Upper lobe of left lung (tissue), 6 donors: ENCODE data around the gene UGT1A5. TPM values are rescaled to one million over a fixed set of nuclear protein-coding genes. Genes with fewer than 3 reads are reported as not detected.

Experiments used
- ATAC-seq, 2 donors: fragments of 200-7000 bp; cut with Tn5 transposase; one replicate each; pipeline ENCODE4 v1.9.1; 2022; ENCODE audit warnings: mild to moderate bottlenecking in 2 of 2, moderate library complexity in 2 of 2; ENCODE audit not compliant: low FRiP score in 2 of 2
- DNase-seq, 2 donors: peaks; one replicate each; pipeline ENCODE4 v3.0.0-alpha.2; 2019 to 2020
- H3K27ac ChIP-seq, 4 donors: fragments of 200-600 bp; sonication (generic); one replicate each; pipeline ENCODE4 v1.5.1; 2016 to 2019
- H3K27me3 ChIP-seq, 4 donors: fragments of 200-600 bp; sonication (generic); one replicate each; pipeline ENCODE4 v1.5.1; 2017 to 2019
- H3K36me3 ChIP-seq, 4 donors: fragments of 200-600 bp; sonication (generic); one replicate each; pipeline ENCODE4 v1.5.1; 2016 to 2019
- H3K4me1 ChIP-seq, 4 donors: fragments of 200-600 bp; sonication (generic); one replicate each; pipeline ENCODE4 v1.5.1; 2018 to 2019
- H3K4me3 ChIP-seq, 4 donors: fragments of 200-600 bp; sonication (generic); one replicate each; pipeline ENCODE4 v1.5.1; 2017 to 2019; ENCODE audit warnings: mild to moderate bottlenecking in 2 of 4, moderate library complexity in 1 of 4
- H3K9me3 ChIP-seq, 4 donors: fragments of 200-600 bp; sonication (generic); one replicate each; pipeline ENCODE4 v1.5.1; 2018 to 2019
- EP300 ChIP-seq, 4 donors: sonication (generic); formaldehyde crosslinking; IDR thresholded peaks; one replicate each; pipeline ENCODE4 v1.5.1; 2017; ENCODE audit warnings: antibody characterized with exemption in 4 of 4, control low read depth in 2 of 4
- POLR2A ChIP-seq, 4 donors: fragments of 450-650 bp; IDR thresholded peaks; one replicate each; pipeline ENCODE4 v1.5.1; 2016 to 2017; ENCODE audit warnings: antibody characterized with exemption in 4 of 4, mild to moderate bottlenecking in 2 of 4
- POLR2AphosphoS5 ChIP-seq, 2 donors: sonication (generic); formaldehyde crosslinking; IDR thresholded peaks; one replicate each; pipeline ENCODE4 v1.5.1; 2017; ENCODE audit warnings: antibody characterized with exemption in 2 of 2
- WGBS, 2 donors: methylation state at CpG; one replicate each; pipeline ENCODE4 v1.1.5; 2017 to 2018; 5-methylcytosine and 5-hydroxymethylcytosine counted together
- total RNA-seq, 6 donors: library from RNA; depleted of rRNA in 4 of 6; stranded (reverse); fragments of >200 nt in 4 of 6; gene quantifications; one replicate each; pipeline versions ENCODE4 v1.1.0 to v1.2.1, GENCODE V29; 2016 to 2021
- TF ChIP-seq, protein P1 (sequence below), 6 experiments: fragments of 450-650 bp in 4 of 6; fragments of 200-600 bp in 2 of 6; sonication (generic) in 2 of 6; IDR thresholded peaks; one replicate each; pipeline ENCODE4 v1.5.1; 2016 to 2019; ENCODE audit warnings: antibody characterized with exemption in 6 of 6
- donor health status: DM: no; HTN: no; CAD: no; lungs with moderate emphysema.
- donor health status: DM: no; HTN: yes; CAD: no; lungs with severe emphysema.

The UGT1A5 gene
- total RNA-seq, 6 donors from 2014 or later = 1.0 TPM; not detected in 5

DNA sequence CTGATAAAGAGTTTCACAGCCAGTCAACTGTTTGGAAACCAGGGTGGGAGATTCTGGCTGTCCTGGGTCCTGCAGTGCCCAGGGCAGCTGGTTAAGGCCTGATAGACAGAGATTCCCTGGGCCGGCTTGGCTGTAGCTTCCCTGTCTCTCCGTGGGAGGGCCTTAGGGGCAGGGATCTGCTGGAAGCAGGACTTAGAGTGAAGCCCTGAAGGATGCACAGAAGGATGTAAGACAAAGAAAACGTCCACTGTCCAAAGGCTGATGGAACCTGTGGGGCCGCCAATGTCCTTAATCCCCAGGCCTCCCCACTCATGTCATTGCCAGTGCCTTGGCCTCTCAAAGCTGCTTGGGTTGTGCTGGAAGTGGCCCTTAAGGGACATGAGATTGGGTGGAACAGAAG, 98.4 kb downstream of the UGT1A5 start:
- no peak for ATAC-seq
- no peaks in the 10 kb centered on the region for H3K27me3 ChIP-seq
- no peak overlapping the region for H3K4me3 ChIP-seq
- WGBS, 2 donors = 81 to 92% methylated on average over 2 to 4 of the region's 4 CpGs
- no peak overlapping the region for H3K27ac ChIP-seq
- H3K4me1 ChIP-seq = no peaks in the 10 kb centered on the region
- peak in 1 of 2 donors; percentile 15 for DNase-seq
- no peaks in the 10 kb centered on the region for H3K9me3 ChIP-seq
- TF ChIP-seq POLR2AphosphoS5 (IDR thresholded peaks at IDR 0.05) (no peak), POLR2A (IDR thresholded peaks at IDR 0.05) (no peak), EP300 (IDR thresholded peaks at IDR 0.05) (no peak)
- TF ChIP-seq, protein P1, sequence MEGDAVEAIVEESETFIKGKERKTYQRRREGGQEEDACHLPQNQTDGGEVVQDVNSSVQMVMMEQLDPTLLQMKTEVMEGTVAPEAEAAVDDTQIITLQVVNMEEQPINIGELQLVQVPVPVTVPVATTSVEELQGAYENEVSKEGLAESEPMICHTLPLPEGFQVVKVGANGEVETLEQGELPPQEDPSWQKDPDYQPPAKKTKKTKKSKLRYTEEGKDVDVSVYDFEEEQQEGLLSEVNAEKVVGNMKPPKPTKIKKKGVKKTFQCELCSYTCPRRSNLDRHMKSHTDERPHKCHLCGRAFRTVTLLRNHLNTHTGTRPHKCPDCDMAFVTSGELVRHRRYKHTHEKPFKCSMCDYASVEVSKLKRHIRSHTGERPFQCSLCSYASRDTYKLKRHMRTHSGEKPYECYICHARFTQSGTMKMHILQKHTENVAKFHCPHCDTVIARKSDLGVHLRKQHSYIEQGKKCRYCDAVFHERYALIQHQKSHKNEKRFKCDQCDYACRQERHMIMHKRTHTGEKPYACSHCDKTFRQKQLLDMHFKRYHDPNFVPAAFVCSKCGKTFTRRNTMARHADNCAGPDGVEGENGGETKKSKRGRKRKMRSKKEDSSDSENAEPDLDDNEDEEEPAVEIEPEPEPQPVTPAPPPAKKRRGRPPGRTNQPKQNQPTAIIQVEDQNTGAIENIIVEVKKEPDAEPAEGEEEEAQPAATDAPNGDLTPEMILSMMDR (IDR thresholded peaks at IDR 0.05) = no peak
- H3K36me3 ChIP-seq = no peaks in the 10 kb centered on the region

DNA sequence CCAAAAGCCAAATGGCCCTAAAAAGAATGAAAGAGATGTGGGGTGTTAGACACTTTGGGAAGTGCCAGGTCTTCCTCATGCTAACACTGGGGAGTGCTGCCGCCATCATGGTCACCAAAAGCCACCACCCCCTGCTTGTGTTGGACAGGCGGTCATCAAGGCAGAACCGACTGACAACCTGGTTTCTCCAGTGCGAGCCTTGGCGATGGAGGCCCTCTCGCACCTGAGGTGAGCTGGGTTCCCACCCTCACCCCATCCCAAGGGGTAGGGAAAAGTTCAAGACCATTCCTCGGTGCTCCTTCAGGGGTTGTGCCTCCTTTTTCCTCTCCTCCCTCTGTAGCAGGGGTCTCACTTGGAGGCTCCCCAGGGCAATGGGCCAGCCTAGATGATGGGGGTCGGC, 99.0 kb downstream of the UGT1A5 start:
- H3K4me1 ChIP-seq = no peaks in the 10 kb centered on the region
- H3K27ac ChIP-seq = no peak overlapping the region
- H3K4me3 ChIP-seq = no peak overlapping the region
- H3K36me3 ChIP-seq = no peaks in the 10 kb centered on the region
- 84% methylated on average over 6 of the region's 8 CpGs; no CpG with 5 or more reads in 1 of the 2 donors for WGBS, 2 donors
- H3K27me3 ChIP-seq = no peaks in the 10 kb centered on the region
- TF ChIP-seq EP300 (IDR thresholded peaks at IDR 0.05) (no peak), POLR2AphosphoS5 (IDR thresholded peaks at IDR 0.05) (no peak), POLR2A (IDR thresholded peaks at IDR 0.05) (no peak)
- TF ChIP-seq, protein P1 (IDR thresholded peaks at IDR 0.05) = no peak
- DNase-seq (peak in 1 of 2 donors; percentile 6), ATAC-seq (no peak)
- no peaks in the 10 kb centered on the region for H3K9me3 ChIP-seq

DNA sequence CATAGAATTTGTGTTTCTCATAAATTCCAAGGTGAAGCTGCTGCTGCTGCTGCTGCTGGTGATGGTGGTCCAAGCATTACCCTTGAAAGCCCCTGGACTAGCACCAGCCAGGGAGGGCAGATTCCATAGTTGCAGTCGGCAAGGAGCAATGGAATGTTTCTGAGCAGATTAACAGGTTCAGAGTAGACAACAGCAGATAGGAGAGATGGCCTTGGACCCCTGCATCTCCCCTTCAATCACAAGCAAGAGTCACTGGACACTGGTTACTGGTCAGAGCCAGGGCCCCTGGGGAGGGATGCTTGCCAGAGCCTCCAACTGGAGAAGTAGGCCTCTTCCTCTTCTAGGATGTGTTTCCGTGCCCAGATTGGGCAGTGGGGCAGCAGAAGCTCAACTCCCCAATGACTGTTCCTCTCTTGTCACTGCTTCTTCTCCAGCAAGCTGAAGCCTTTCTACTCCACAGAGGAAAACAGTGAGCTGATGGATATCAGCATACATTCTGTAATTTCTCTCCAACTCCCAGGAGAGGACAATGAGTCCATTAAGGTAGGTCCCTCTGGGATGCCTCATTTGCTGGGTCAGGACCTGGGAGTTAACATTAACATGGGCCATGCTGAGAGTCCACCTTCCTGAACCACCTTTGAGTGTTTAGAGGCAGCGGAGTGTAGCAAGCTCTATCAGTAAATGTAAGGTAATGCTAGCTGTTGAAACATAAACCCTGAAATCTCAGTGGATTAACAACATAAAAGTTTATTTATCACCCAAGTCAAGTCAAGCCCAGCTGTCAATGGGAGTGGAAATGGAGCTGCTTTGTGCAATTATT, 100.7 kb downstream of the UGT1A5 start:
- TF ChIP-seq, protein P1 (IDR thresholded peaks at IDR 0.05) = no peak
- no peak for TF ChIP-seq POLR2AphosphoS5 (IDR thresholded peaks at IDR 0.05)
- no peak for TF ChIP-seq EP300 (IDR thresholded peaks at IDR 0.05)
- no peak for TF ChIP-seq POLR2A (IDR thresholded peaks at IDR 0.05)
- 82 to 91% methylated on average over 3 of the region's 3 CpGs for WGBS, 2 donors
- no peaks in the 10 kb centered on the region for H3K27me3 ChIP-seq
- no peak overlapping the region for H3K27ac ChIP-seq
- no peak overlapping the region for H3K4me3 ChIP-seq
- no peaks in the 10 kb centered on the region for H3K36me3 ChIP-seq
- ATAC-seq (no peak), DNase-seq (peak in 1 of 2 donors; percentile 6)
- H3K9me3 ChIP-seq = no peaks in the 10 kb centered on the region
- H3K4me1 ChIP-seq = no peaks in the 10 kb centered on the region

DNA sequence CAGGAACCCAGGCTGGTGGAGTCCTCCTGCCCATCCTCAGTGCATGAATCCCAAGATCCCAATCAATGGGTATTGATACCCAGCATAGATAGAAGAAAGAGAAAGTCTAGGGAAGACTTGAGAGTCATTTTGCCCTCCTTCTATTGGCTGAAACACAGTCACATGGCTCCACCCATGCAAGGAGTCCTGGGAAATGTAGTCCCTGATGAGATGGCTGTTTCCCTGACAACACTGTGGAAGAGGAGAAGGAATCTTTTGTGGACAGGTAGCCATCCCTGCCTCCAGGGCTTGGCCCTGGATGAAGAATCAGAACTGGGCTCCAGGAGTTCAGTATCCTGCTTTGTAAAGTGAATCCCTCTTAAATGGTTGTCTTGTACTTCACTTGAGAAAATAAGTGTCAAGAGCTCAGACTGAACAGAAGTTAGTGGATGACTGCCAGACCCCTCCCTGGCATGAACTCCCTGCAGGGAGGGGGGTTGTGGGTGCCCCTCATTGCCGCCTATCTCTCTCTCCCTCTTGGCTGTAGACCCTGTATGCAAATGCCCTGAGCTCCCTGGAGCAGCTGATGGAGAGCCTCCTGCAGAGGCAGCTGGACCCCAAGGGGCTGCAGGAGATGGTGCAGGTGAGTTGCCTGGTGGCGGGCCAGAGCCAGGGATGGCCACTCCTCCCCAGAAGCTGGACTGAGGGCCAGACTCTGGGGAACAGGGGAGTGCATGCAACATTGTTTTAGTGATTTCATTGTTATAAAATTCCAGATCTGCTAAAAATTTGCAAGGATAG, 101.5 kb downstream of the UGT1A5 start:
- DNase-seq (peak in 1 of 2 donors; percentile 10), ATAC-seq (no peak)
- Histone ChIP-seq H3K27me3 (no peaks in the 10 kb centered on the region), H3K4me3 (no peak overlapping the region), H3K36me3 (no peaks in the 10 kb centered on the region), H3K27ac (no peak overlapping the region), H3K9me3 (no peaks in the 10 kb centered on the region), H3K4me1 (no peaks in the 10 kb centered on the region)
- 50 to 77% methylated on average over 1 to 2 of the region's 2 CpGs for WGBS, 2 donors
- TF ChIP-seq EP300 (IDR thresholded peaks at IDR 0.05) = no peak
- TF ChIP-seq POLR2AphosphoS5 (IDR thresholded peaks at IDR 0.05) = no peak
- TF ChIP-seq, protein P1 (IDR thresholded peaks at IDR 0.05) = no peak
- no peak for TF ChIP-seq POLR2A (IDR thresholded peaks at IDR 0.05)
